SK-N-SH (cell line): ENCODE measurements around the gene NCKAP5. TPM values are rescaled to one million over a fixed set of nuclear protein-coding genes. Genes with fewer than 3 reads are reported as not detected.

Experiments used
- CTCF ChIA-PET: fragments of 300-600, 350-600 bp; formaldehyde crosslinking; extraction: SDS; loops from one replicate; lab custom pipeline; 2021; lab: Yijun Ruan, JAX
- POLR2A ChIA-PET: fragments of 350-600 bp; sonication (Branson Sonifier 250); formaldehyde crosslinking; extraction: SDS; loops from one replicate; lab custom pipeline; 2020; ENCODE audit warnings: antibody characterized with exemption, inconsistent platforms; lab: Yijun Ruan, JAX
- DNase-seq: peaks from one replicate; pipeline ENCODE4 v3.0.0; 2012
- H2AFZ ChIP-seq: fragments of 200-600 bp; sonication (generic); 2 replicates; pipeline ENCODE4 v1.8.1; 2016; ENCODE audit warnings: antibody characterized with exemption, mild to moderate bottlenecking, low read depth
- H3F3A ChIP-seq: fragments of 200-600 bp; sonication (generic); replicated peaks from 2 replicates; pipeline ENCODE3; 2016; ENCODE audit warnings: antibody characterized with exemption, mild to moderate bottlenecking; ENCODE audit not compliant: insufficient read depth
- H3K27ac ChIP-seq, 2 experiments: fragments of 200-500 bp in 1 of 2; fragments of 200-600 bp in 1 of 2; sonication (Bioruptor generic) in 1 of 2; sonication (generic), shearing (Covaris generic) in 1 of 2; 2 replicates each; pipeline versions ENCODE4 v1.5.1 to v1.6.1; 2014 to 2016; ENCODE audit warnings: low read depth in 2 of 2, inconsistent platforms in 1 of 2, low read length in 1 of 2, mild to moderate bottlenecking in 1 of 2, mixed read lengths in 1 of 2
- H3K27me3 ChIP-seq: fragments of 200-600 bp; sonication (generic), shearing (Covaris generic); 2 replicates; pipeline ENCODE4 v1.6.1; 2016; ENCODE audit warnings: mixed run types; ENCODE audit not compliant: insufficient read depth
- H3K36me3 ChIP-seq, 2 experiments: fragments of 200-500 bp in 1 of 2; fragments of 200-600 bp in 1 of 2; sonication (Bioruptor generic) in 1 of 2; sonication (generic) in 1 of 2; replicated peaks in 1 of 2; 2 replicates each; pipeline versions ENCODE3 to v1.5.1; 2014 to 2016; ENCODE audit warnings: low read length in 1 of 2, mild to moderate bottlenecking in 1 of 2; ENCODE audit not compliant: insufficient read depth in 2 of 2, control insufficient read depth in 1 of 2
- H3K4me1 ChIP-seq, 2 experiments: fragments of 200-500 bp in 1 of 2; fragments of 200-600 bp in 1 of 2; sonication (Bioruptor generic) in 1 of 2; sonication (generic), shearing (Covaris generic) in 1 of 2; 2 replicates each; pipeline versions ENCODE4 v1.5.1 to v1.6.1; 2014 to 2016; ENCODE audit warnings: low read depth in 1 of 2, low read length in 1 of 2, mixed run types in 1 of 2; ENCODE audit not compliant: insufficient read depth in 2 of 2, control insufficient read depth in 1 of 2
- H3K4me2 ChIP-seq: fragments of 200-600 bp; sonication (generic), shearing (Covaris generic); 2 replicates; pipeline ENCODE4 v1.6.1; 2017; ENCODE audit warnings: mixed run types
- H3K4me3 ChIP-seq, 2 experiments: fragments of 200-500 bp in 1 of 2; fragments of 200-600 bp in 1 of 2; sonication (Bioruptor generic) in 1 of 2; sonication (generic), shearing (Covaris generic) in 1 of 2; 2 replicates each; pipeline versions ENCODE4 v1.5.1 to v1.8.1; 2014 to 2016; ENCODE audit warnings: low read depth in 2 of 2, inconsistent platforms in 1 of 2, low read length in 1 of 2, mild to moderate bottlenecking in 1 of 2, mixed read lengths in 1 of 2, moderate library complexity in 1 of 2
- H3K79me2 ChIP-seq: fragments of 200-600 bp; sonication (generic); 2 replicates; pipeline ENCODE4 v1.8.1; 2017; ENCODE audit warnings: mild to moderate bottlenecking; ENCODE audit not compliant: insufficient read depth
- H3K9ac ChIP-seq: fragments of 200-600 bp; sonication (generic); 2 replicates; pipeline ENCODE4 v1.6.1; 2017; ENCODE audit warnings: mixed run types
- H3K9me2 ChIP-seq: fragments of 200-600 bp; sonication (generic); 2 replicates; pipeline ENCODE4 v1.6.1; 2017; ENCODE audit warnings: mixed run types
- H3K9me3 ChIP-seq: fragments of 200-600 bp; sonication (generic); 2 replicates; pipeline ENCODE4 v1.6.1; 2017; ENCODE audit warnings: mixed run types, mild to moderate bottlenecking, moderate library complexity
- H4K20me1 ChIP-seq: fragments of 200-600 bp; sonication (generic); 2 replicates; pipeline ENCODE4 v1.6.1; 2017; ENCODE audit warnings: mild to moderate bottlenecking, mixed run types; ENCODE audit not compliant: insufficient read depth
- ELF1 ChIP-seq: IDR thresholded peaks from 2 replicates; pipeline ENCODE4 v1.4.0; 2012
- EZH2phosphoT487 ChIP-seq: fragments of 200-600 bp; sonication (generic); IDR thresholded peaks from 2 replicates; pipeline ENCODE4 v1.6.1; 2017; ENCODE audit warnings: low read depth, mixed run types, mild to moderate bottlenecking, antibody characterized with exemption, moderate library complexity, borderline replicate concordance
- FOSL2 ChIP-seq: IDR thresholded peaks from 2 replicates; pipeline ENCODE4 v1.4.0; 2012; ENCODE audit warnings: low read depth, mild to moderate bottlenecking, moderate library complexity, borderline replicate concordance
- FOXJ3 ChIP-seq: sonication (generic); formaldehyde crosslinking; IDR thresholded peaks from 2 replicates; pipeline ENCODE4 v1.5.1; 2020; ENCODE audit warnings: mild to moderate bottlenecking, missing genetic modification reagents
- FOXM1 ChIP-seq: IDR thresholded peaks from 2 replicates; pipeline ENCODE4 v1.4.0; 2012; ENCODE audit warnings: low read depth, mild to moderate bottlenecking
- JUND ChIP-seq: IDR thresholded peaks from 2 replicates; pipeline ENCODE4 v1.4.0; 2012
- NFIC ChIP-seq: IDR thresholded peaks from 2 replicates; pipeline ENCODE4 v1.4.0; 2012; ENCODE audit warnings: borderline replicate concordance
- POLR2AphosphoS5 ChIP-seq: IDR thresholded peaks from 2 replicates; pipeline ENCODE4 v1.6.1; 2012; ENCODE audit warnings: low read depth, low read length
- RAD21 ChIP-seq: IDR thresholded peaks from 2 replicates; pipeline ENCODE4 v1.6.1; 2012; ENCODE audit warnings: mild to moderate bottlenecking, low read length
- RCOR1 ChIP-seq: fragments of 150-350 bp; IDR thresholded peaks from 2 replicates; pipeline ENCODE4 v1.6.1; 2017; ENCODE audit warnings: antibody characterized with exemption, low read length
- SIN3A ChIP-seq: IDR thresholded peaks from 2 replicates; pipeline ENCODE4 v1.6.1; 2012; ENCODE audit warnings: low read depth, mild to moderate bottlenecking, low read length, moderate library complexity, borderline replicate concordance
- TAF1 ChIP-seq: IDR thresholded peaks from 2 replicates; pipeline ENCODE4 v1.6.1; 2012; ENCODE audit warnings: low read depth, mild to moderate bottlenecking, low read length, moderate library complexity, borderline replicate concordance
- TCF12 ChIP-seq: IDR thresholded peaks from 2 replicates; pipeline ENCODE4 v1.4.0; 2012
- TEAD4 ChIP-seq: IDR thresholded peaks from 2 replicates; pipeline ENCODE4 v1.4.0; 2012; ENCODE audit warnings: mild to moderate bottlenecking, borderline replicate concordance; ENCODE audit not compliant: insufficient read depth
- YY1 ChIP-seq: IDR thresholded peaks from 2 replicates; pipeline ENCODE4 v1.4.0; 2012; ENCODE audit warnings: low read depth, mild to moderate bottlenecking
- WGBS: methylation state at CpG from one replicate; pipeline ENCODE4 v1.1.6; 2017; ENCODE audit warnings: low lambda C conversion rate; 5-methylcytosine and 5-hydroxymethylcytosine counted together
- polyA plus RNA-seq, 3 experiments: library from polyadenylated mRNA; depleted of rRNA; stranded (reverse); fragments of >200 nt; gene quantifications; 2 replicates each; pipeline ENCODE4 v1.2.3, GENCODE V29; 2012
- TF ChIP-seq, protein P1 (sequence below): IDR thresholded peaks from 2 replicates; pipeline ENCODE4; 2012
- TF ChIP-seq, protein P2 (sequence below): fragments of 150-350 bp; IDR thresholded peaks from 2 replicates; pipeline ENCODE4 v1.6.1; 2016; ENCODE audit warnings: mild to moderate bottlenecking, low read depth, low read length
- TF ChIP-seq, protein P3 (sequence below): fragments of 200-600 bp; sonication (generic); IDR thresholded peaks from 2 replicates; pipeline ENCODE4 v1.6.1; 2017; ENCODE audit warnings: antibody characterized with exemption, mild to moderate bottlenecking, moderate library complexity
- TF ChIP-seq, protein P4 (sequence below): IDR thresholded peaks from 2 replicates; pipeline ENCODE4 v1.6.1; 2012; ENCODE audit warnings: mild to moderate bottlenecking, low read depth, low read length, moderate library complexity
- TF ChIP-seq, protein P5 (sequence below): fragments of 150-350 bp; IDR thresholded peaks from 2 replicates; pipeline ENCODE4 v1.6.1; 2017; ENCODE audit warnings: antibody characterized with exemption, low read length, low read depth, borderline replicate concordance

Gene NCKAP5
- polyA plus RNA-seq, 1 of the 3 experiments (the other 2 are of a cell fraction) = 0.02 TPM

DNA sequence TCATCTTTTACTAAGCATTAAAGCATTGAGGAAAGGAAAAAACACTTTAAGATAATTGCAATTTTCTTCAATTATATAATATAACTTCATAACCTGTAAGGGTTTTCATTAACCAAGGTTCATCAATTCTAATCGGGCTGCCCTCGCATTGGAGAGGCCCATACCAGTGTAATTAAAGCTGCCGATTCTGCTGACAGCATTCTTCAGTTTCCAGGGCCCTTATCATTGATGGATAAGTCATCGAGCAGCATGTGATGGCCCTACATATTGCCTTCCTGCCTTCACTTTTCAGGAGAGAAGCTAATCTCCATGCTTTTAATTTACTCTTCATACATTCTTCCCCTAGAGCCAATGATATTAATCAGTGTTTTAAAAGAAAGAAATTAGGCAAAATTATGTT lies 92.0 kb downstream of the NCKAP5 start:
- Histone ChIP-seq H3K9me2 (no peaks in the 10 kb centered on the region), H3K4me3 (no peak overlapping the region), H3K9ac (no peak overlapping the region), H3K27ac (no peak overlapping the region), H3K4me1 (no peaks in the 10 kb centered on the region), H2AFZ (no peak overlapping the region), H3K4me2 (no peak overlapping the region), H4K20me1 (no peaks in the 10 kb centered on the region), H3K9me3 (no peaks in the 10 kb centered on the region), H3K27me3 (no peaks in the 10 kb centered on the region), H3K79me2 (no peaks in the 10 kb centered on the region), H3K36me3 (no peaks in the 10 kb centered on the region), H3F3A (no peaks in the 10 kb centered on the region)
- TF ChIP-seq FOXJ3 (CRISPR knock-in tag) (no peak), EZH2phosphoT487 (no peak), FOSL2 (no peak), TAF1 (no peak), POLR2AphosphoS5 (no peak), RAD21 (no peak), NFIC (no peak), YY1 (no peak), RCOR1 (no peak), FOXM1 (no peak), JUND (no peak), SIN3A (no peak), ELF1 (no peak), TCF12 (no peak), TEAD4 (no peak)
- TF ChIP-seq, protein P1, sequence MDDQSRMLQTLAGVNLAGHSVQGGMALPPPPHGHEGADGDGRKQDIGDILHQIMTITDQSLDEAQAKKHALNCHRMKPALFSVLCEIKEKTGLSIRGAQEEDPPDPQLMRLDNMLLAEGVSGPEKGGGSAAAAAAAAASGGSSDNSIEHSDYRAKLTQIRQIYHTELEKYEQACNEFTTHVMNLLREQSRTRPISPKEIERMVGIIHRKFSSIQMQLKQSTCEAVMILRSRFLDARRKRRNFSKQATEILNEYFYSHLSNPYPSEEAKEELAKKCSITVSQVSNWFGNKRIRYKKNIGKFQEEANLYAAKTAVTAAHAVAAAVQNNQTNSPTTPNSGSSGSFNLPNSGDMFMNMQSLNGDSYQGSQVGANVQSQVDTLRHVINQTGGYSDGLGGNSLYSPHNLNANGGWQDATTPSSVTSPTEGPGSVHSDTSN = no peak
- TF ChIP-seq, protein P2, sequence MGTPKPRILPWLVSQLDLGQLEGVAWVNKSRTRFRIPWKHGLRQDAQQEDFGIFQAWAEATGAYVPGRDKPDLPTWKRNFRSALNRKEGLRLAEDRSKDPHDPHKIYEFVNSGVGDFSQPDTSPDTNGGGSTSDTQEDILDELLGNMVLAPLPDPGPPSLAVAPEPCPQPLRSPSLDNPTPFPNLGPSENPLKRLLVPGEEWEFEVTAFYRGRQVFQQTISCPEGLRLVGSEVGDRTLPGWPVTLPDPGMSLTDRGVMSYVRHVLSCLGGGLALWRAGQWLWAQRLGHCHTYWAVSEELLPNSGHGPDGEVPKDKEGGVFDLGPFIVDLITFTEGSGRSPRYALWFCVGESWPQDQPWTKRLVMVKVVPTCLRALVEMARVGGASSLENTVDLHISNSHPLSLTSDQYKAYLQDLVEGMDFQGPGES = no peak
- TF ChIP-seq, protein P3, sequence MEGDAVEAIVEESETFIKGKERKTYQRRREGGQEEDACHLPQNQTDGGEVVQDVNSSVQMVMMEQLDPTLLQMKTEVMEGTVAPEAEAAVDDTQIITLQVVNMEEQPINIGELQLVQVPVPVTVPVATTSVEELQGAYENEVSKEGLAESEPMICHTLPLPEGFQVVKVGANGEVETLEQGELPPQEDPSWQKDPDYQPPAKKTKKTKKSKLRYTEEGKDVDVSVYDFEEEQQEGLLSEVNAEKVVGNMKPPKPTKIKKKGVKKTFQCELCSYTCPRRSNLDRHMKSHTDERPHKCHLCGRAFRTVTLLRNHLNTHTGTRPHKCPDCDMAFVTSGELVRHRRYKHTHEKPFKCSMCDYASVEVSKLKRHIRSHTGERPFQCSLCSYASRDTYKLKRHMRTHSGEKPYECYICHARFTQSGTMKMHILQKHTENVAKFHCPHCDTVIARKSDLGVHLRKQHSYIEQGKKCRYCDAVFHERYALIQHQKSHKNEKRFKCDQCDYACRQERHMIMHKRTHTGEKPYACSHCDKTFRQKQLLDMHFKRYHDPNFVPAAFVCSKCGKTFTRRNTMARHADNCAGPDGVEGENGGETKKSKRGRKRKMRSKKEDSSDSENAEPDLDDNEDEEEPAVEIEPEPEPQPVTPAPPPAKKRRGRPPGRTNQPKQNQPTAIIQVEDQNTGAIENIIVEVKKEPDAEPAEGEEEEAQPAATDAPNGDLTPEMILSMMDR = no peak
- TF ChIP-seq, protein P4, sequence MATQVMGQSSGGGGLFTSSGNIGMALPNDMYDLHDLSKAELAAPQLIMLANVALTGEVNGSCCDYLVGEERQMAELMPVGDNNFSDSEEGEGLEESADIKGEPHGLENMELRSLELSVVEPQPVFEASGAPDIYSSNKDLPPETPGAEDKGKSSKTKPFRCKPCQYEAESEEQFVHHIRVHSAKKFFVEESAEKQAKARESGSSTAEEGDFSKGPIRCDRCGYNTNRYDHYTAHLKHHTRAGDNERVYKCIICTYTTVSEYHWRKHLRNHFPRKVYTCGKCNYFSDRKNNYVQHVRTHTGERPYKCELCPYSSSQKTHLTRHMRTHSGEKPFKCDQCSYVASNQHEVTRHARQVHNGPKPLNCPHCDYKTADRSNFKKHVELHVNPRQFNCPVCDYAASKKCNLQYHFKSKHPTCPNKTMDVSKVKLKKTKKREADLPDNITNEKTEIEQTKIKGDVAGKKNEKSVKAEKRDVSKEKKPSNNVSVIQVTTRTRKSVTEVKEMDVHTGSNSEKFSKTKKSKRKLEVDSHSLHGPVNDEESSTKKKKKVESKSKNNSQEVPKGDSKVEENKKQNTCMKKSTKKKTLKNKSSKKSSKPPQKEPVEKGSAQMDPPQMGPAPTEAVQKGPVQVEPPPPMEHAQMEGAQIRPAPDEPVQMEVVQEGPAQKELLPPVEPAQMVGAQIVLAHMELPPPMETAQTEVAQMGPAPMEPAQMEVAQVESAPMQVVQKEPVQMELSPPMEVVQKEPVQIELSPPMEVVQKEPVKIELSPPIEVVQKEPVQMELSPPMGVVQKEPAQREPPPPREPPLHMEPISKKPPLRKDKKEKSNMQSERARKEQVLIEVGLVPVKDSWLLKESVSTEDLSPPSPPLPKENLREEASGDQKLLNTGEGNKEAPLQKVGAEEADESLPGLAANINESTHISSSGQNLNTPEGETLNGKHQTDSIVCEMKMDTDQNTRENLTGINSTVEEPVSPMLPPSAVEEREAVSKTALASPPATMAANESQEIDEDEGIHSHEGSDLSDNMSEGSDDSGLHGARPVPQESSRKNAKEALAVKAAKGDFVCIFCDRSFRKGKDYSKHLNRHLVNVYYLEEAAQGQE = no peak
- TF ChIP-seq, protein P5, sequence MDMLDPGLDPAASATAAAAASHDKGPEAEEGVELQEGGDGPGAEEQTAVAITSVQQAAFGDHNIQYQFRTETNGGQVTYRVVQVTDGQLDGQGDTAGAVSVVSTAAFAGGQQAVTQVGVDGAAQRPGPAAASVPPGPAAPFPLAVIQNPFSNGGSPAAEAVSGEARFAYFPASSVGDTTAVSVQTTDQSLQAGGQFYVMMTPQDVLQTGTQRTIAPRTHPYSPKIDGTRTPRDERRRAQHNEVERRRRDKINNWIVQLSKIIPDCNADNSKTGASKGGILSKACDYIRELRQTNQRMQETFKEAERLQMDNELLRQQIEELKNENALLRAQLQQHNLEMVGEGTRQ = no peak
- ChIA-PET POLR2A (no interaction called here), CTCF (interaction anchor here (1.0 kb wide), 1 partner anchor 368 kb away, joined by 3 read pairs; no protein-coding TSS in a partner anchor)
- WGBS = 68% methylated on average over 4 of the region's 4 CpGs
- DNase-seq = no peak
